ENCODE measurements around the gene LGR6. TPM values are rescaled to one million over a fixed set of nuclear protein-coding genes. Genes with fewer than 3 reads are reported as not detected.
A peak's percentile ranks its signal among the peaks of the same experiment; 100 is the strongest.

Gene LGR6
- total RNA-seq, 4 donors from 2014 or later, result 1.6 to 4.9 (median 4.1) TPM

DNA sequence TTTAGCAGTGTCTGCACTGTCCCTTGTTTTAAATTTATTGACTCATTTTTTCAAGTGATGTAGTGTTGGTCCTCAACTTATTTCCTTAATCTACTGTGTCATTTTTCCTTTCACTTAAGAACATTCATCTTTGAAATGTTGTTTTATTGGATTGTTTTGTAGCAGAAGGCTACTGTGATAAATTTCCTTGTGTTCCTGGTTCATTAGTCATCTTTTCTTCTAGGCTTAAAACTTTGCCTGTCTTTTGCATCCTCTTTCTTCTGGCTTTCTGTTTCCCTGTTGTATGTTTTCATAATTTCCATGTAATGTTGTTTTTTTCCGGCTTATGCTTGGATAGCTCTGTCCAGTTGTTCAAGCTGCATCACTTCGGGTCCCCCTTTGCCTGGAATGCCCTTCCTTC lies 86.2 kb downstream of the LGR6 start:
- Histone ChIP-seq H3K4me1 (peaks cover 15% of the 10 kb centered on the region), H3K27ac (no peak overlapping the region), H3K36me3 (no peaks in the 10 kb centered on the region), H3K27me3 (no peaks in the 10 kb centered on the region), H3K4me3 (no peak overlapping the region), H3K9me3 (no peaks in the 10 kb centered on the region)
- TF ChIP-seq POLR2A (IDR thresholded peaks at IDR 0.05), result no peak
- TF ChIP-seq, protein P1, sequence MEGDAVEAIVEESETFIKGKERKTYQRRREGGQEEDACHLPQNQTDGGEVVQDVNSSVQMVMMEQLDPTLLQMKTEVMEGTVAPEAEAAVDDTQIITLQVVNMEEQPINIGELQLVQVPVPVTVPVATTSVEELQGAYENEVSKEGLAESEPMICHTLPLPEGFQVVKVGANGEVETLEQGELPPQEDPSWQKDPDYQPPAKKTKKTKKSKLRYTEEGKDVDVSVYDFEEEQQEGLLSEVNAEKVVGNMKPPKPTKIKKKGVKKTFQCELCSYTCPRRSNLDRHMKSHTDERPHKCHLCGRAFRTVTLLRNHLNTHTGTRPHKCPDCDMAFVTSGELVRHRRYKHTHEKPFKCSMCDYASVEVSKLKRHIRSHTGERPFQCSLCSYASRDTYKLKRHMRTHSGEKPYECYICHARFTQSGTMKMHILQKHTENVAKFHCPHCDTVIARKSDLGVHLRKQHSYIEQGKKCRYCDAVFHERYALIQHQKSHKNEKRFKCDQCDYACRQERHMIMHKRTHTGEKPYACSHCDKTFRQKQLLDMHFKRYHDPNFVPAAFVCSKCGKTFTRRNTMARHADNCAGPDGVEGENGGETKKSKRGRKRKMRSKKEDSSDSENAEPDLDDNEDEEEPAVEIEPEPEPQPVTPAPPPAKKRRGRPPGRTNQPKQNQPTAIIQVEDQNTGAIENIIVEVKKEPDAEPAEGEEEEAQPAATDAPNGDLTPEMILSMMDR (IDR thresholded peaks at IDR 0.05), result no peak
- no peak for TF ChIP-seq POLR2AphosphoS5 (IDR thresholded peaks at IDR 0.05)
- TF ChIP-seq EP300 (IDR thresholded peaks at IDR 0.05), result no peak
- no peak for DNase-seq (ENCODE audit: low spot score in 2 of 2)
- WGBS, result 93% methylated on average over 2 of the region's 2 CpGs

DNA sequence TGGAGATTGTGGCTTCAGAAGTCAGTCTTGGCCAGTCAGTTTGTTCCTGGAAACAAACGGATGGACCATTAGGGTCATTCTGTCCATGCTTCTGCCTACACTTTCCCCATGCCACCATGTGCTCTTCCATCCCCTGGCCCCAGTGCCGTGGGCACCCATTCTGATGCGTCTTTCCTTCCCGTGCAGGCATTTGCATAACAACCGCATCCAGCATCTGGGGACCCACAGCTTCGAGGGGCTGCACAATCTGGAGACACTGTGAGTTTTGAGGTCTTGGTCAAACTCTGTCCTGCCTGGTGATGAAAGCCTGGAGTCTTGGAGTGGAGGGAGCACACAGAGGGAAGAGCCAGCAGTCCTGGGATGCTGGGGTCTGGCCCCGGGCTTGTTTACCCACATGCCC lies 87.0 kb downstream of the LGR6 start:
- H3K27ac ChIP-seq, result no peak overlapping the region
- H3K4me1 ChIP-seq, result peaks cover 15% of the 10 kb centered on the region
- H3K27me3 ChIP-seq, result no peaks in the 10 kb centered on the region
- DNase-seq (ENCODE audit: low spot score in 2 of 2), result peak in 1 of 2 donors; percentile 50
- H3K4me3 ChIP-seq, result no peak overlapping the region
- 90% methylated on average over 7 of the region's 7 CpGs for WGBS
- H3K36me3 ChIP-seq, result no peaks in the 10 kb centered on the region
- TF ChIP-seq POLR2A (IDR thresholded peaks at IDR 0.05) (no peak), EP300 (IDR thresholded peaks at IDR 0.05) (no peak), POLR2AphosphoS5 (IDR thresholded peaks at IDR 0.05) (no peak)
- TF ChIP-seq, protein P1 (IDR thresholded peaks at IDR 0.05), result no peak
- H3K9me3 ChIP-seq, result no peaks in the 10 kb centered on the region

DNA sequence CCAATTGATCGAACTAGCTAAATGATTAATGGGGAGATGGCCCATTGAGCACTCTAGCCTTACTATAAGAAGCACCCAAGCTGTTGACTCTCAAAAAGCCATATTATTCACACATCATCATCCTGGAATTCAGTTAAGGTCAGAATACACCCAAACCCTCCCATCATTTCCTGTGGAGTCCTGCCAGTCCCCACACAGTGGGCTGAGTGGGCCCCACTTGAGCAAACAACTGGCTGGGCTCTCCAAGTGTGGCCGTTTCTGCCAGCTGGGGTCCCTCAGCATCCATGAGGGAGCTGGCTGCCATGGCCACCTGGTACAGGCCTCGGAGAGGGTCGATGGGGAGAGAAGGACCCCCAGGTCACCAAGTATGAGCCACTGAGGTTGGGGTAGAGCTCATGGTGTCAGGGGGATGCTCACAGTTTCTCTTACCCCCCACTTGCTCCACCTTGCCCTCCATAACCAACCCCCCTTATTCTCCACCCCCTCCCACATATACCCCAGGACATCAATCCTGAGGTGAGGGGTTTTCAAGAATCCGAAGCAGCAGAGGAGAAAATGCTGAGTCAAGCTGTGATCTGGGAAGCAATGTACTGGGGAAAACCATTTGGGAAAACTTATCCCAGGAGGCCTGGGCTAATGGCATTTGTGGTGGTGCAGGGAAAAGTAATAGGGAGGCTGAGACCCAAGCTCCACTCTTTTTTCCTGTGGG lies 87.9 kb downstream of the LGR6 start:
- Histone ChIP-seq H3K36me3 (no peaks in the 10 kb centered on the region), H3K9me3 (no peaks in the 10 kb centered on the region), H3K27me3 (no peaks in the 10 kb centered on the region), H3K4me1 (peaks cover 15% of the 10 kb centered on the region), H3K27ac (no peak overlapping the region), H3K4me3 (no peak overlapping the region)
- TF ChIP-seq, protein P1 (IDR thresholded peaks at IDR 0.05), result no peak
- no peak for TF ChIP-seq POLR2AphosphoS5 (IDR thresholded peaks at IDR 0.05)
- TF ChIP-seq EP300 (IDR thresholded peaks at IDR 0.05), result no peak
- TF ChIP-seq POLR2A (IDR thresholded peaks at IDR 0.05), result no peak
- WGBS, result 41% methylated on average over 2 of the region's 5 CpGs
- DNase-seq (ENCODE audit: low spot score in 2 of 2), result peak in 1 of 2 donors; percentile 63

DNA sequence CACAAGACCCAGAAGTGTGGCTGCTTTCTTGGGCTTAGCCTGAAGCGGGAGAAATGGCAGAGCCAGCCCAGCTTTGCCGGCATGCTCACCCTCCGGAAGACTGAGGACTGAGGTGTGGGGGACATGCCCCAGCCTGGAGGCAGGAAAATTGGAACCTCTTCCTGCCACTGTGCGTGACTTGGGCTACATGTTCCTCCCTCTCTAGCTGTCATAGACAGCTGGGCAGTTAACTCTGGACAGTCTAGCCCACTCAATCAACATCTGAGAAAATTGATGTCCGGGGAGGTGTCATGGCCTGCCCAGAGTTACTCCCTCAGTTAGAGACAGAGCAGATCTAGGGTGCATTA lies 88.4 kb downstream of the LGR6 start:
- H3K9me3 ChIP-seq, result no peaks in the 10 kb centered on the region
- WGBS, result 50% methylated on average over 3 of the region's 5 CpGs
- H3K4me1 ChIP-seq, result peaks cover 15% of the 10 kb centered on the region
- TF ChIP-seq, protein P1 (IDR thresholded peaks at IDR 0.05), result no peak
- TF ChIP-seq EP300 (IDR thresholded peaks at IDR 0.05) (no peak), POLR2A (IDR thresholded peaks at IDR 0.05) (no peak), POLR2AphosphoS5 (IDR thresholded peaks at IDR 0.05) (no peak)
- H3K27me3 ChIP-seq, result no peaks in the 10 kb centered on the region
- no peak overlapping the region for H3K4me3 ChIP-seq
- no peak overlapping the region for H3K27ac ChIP-seq
- no peaks in the 10 kb centered on the region for H3K36me3 ChIP-seq
- DNase-seq (ENCODE audit: low spot score in 2 of 2), result no peak

DNA sequence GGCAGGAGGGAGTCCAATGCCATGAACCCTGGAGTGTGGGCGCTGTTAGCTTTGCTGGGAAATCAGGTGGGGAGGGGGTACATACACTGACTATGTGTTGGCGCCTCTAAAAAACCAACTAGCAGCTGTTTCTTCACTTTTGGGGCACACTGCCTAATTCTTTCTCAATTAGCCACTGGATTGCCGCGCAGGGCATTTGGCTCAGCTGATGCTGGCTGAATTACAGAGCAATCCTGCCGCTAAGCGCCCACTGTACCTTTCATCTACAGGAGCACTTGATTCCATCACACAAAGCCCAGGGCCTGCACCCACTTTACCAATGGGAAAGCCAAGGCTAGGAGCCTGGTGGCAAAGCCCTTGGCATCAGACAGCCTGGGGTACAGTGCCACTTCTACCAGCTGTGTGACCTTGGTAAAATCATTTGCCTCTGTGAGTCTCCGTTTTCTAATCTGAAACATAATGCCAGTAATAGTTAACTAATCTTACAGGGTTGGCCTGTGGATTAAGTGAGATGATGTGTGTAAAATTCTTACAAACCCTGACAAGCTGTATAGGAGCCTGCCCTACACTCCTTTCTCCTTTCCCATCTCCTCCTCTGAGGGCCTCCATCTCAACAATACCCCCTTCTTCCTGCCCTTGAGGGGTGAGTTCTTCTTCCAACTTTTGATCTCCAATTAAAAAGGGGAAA lies 89.1 kb downstream of the LGR6 start:
- H3K27me3 ChIP-seq, result no peaks in the 10 kb centered on the region

More for the DNA sequence above, 89.1 kb downstream of the LGR6 start:
- no peak overlapping the region for H3K4me3 ChIP-seq
- peaks cover 15% of the 10 kb centered on the region for H3K4me1 ChIP-seq
- no peaks in the 10 kb centered on the region for H3K36me3 ChIP-seq
- TF ChIP-seq POLR2A (IDR thresholded peaks at IDR 0.05) (no peak), EP300 (IDR thresholded peaks at IDR 0.05) (no peak)
- DNase-seq (ENCODE audit: low spot score in 2 of 2), result peak in 1 of 2 donors; percentile 48
- H3K27ac ChIP-seq, result no peak overlapping the region
- H3K9me3 ChIP-seq, result no peaks in the 10 kb centered on the region
- 47% methylated on average over 7 of the region's 7 CpGs for WGBS

Data from suprapubic skin (tissue), 4 donors.